H9 (cell line): ENCODE measurements around the gene PRR11. TPM values are rescaled to one million over a fixed set of nuclear protein-coding genes. Genes with fewer than 3 reads are reported as not detected.

Experiments used
- DNase-seq: peaks from one replicate; pipeline ENCODE4 v3.0.0-alpha.2; 2017
- H2AFZ ChIP-seq: one replicate; pipeline ENCODE4 v1.6.1; 2013; ENCODE audit warnings: mild to moderate bottlenecking, low read length, control low read depth, moderate library complexity
- H2AK5ac ChIP-seq: 2 replicates; pipeline ENCODE4 v1.6.1; 2013; ENCODE audit warnings: low read length, control low read depth, mixed read lengths; ENCODE audit not compliant: insufficient read length
- H2BK120ac ChIP-seq: one replicate; pipeline ENCODE4 v1.6.1; 2013; ENCODE audit warnings: low read depth, mild to moderate bottlenecking, low read length, control low read depth, inconsistent platforms; ENCODE audit not compliant: poor library complexity, severe bottlenecking
- H2BK12ac ChIP-seq: 2 replicates; pipeline ENCODE4 v1.6.1; 2013; ENCODE audit warnings: low read length, control low read depth, mixed read lengths, low read depth; ENCODE audit not compliant: insufficient read length
- H2BK15ac ChIP-seq: 2 replicates; pipeline ENCODE4 v1.6.1; 2013; ENCODE audit warnings: low read depth, low read length, control low read depth
- H2BK20ac ChIP-seq: one replicate; pipeline ENCODE4 v1.6.1; 2013; ENCODE audit warnings: low read depth, mild to moderate bottlenecking, low read length, control low read depth, inconsistent platforms; ENCODE audit not compliant: poor library complexity, severe bottlenecking
- H2BK5ac ChIP-seq: 2 replicates; pipeline ENCODE4 v1.6.1; 2013; ENCODE audit warnings: low read length, control low read depth, mixed read lengths; ENCODE audit not compliant: insufficient read length
- H3K14ac ChIP-seq: 2 replicates; pipeline ENCODE4 v1.6.1; 2013; ENCODE audit warnings: low read length, control low read depth; ENCODE audit not compliant: insufficient read depth
- H3K18ac ChIP-seq: 2 replicates; pipeline ENCODE4 v1.6.1; 2013; ENCODE audit warnings: low read depth, mild to moderate bottlenecking, mixed read lengths, low read length, control low read depth; ENCODE audit not compliant: insufficient read length
- H3K23ac ChIP-seq: 2 replicates; pipeline ENCODE4 v1.6.1; 2013; ENCODE audit warnings: low read length, control low read depth, mixed read lengths, low read depth; ENCODE audit not compliant: insufficient read length
- H3K23me2 ChIP-seq: 2 replicates; pipeline ENCODE4 v1.6.1; 2013; ENCODE audit warnings: low read depth, mild to moderate bottlenecking, mixed read lengths, low read length, control low read depth; ENCODE audit not compliant: insufficient read length, poor library complexity, severe bottlenecking
- H3K27ac ChIP-seq: 2 replicates; pipeline ENCODE4 v1.5.1; 2013; ENCODE audit warnings: low read length, control low read depth, mixed read lengths, low read depth; ENCODE audit not compliant: insufficient read length
- H3K27me3 ChIP-seq: 2 replicates; pipeline ENCODE4 v1.6.1; 2013; ENCODE audit warnings: low read length, control low read depth, inconsistent platforms; ENCODE audit not compliant: insufficient read depth
- H3K4ac ChIP-seq: 2 replicates; pipeline ENCODE4 v1.6.1; 2013; ENCODE audit warnings: low read depth, mild to moderate bottlenecking, control low read depth, inconsistent platforms, low read length, moderate library complexity
- H3K4me1 ChIP-seq: 2 replicates; pipeline ENCODE4 v1.6.1; 2013; ENCODE audit warnings: low read length, control low read depth, inconsistent platforms; ENCODE audit not compliant: insufficient read depth
- H3K4me2 ChIP-seq: 2 replicates; pipeline ENCODE4 v1.6.1; 2013; ENCODE audit warnings: low read length, control low read depth, mixed read lengths; ENCODE audit not compliant: insufficient read length, insufficient read depth
- H3K56ac ChIP-seq: 2 replicates; pipeline ENCODE4 v1.6.1; 2013; ENCODE audit warnings: low read depth, mild to moderate bottlenecking, mixed read lengths, low read length, control low read depth; ENCODE audit not compliant: insufficient read length
- H3K79me1 ChIP-seq: 2 replicates; pipeline ENCODE4 v1.6.1; 2013; ENCODE audit warnings: low read depth, mild to moderate bottlenecking, moderate library complexity, low read length, control low read depth, inconsistent platforms; ENCODE audit not compliant: insufficient read depth, poor library complexity, severe bottlenecking
- H3K79me2 ChIP-seq: 2 replicates; pipeline ENCODE4 v1.6.1; 2013; ENCODE audit warnings: low read length, control low read depth, inconsistent platforms; ENCODE audit not compliant: insufficient read depth
- H3K9ac ChIP-seq: 2 replicates; pipeline ENCODE4 v1.6.1; 2013; ENCODE audit warnings: low read length, control low read depth, mixed read lengths; ENCODE audit not compliant: insufficient read length; ENCODE audit errors: extremely low read depth
- H3K9me3 ChIP-seq: one replicate; pipeline ENCODE4 v1.6.1; 2013; ENCODE audit warnings: low read depth, low read length, inconsistent platforms; ENCODE audit not compliant: control insufficient read depth
- H3T11ph ChIP-seq: one replicate; pipeline ENCODE4 v1.6.1; 2013; ENCODE audit warnings: mild to moderate bottlenecking, low read length, control low read depth, inconsistent platforms
- H4K20me1 ChIP-seq: one replicate; pipeline ENCODE4 v1.6.1; 2013; ENCODE audit not compliant: control insufficient read depth, insufficient read length, insufficient read depth
- H4K5ac ChIP-seq: 2 replicates; pipeline ENCODE4 v1.6.1; 2013; ENCODE audit warnings: low read depth, mild to moderate bottlenecking, mixed read lengths, low read length, control low read depth; ENCODE audit not compliant: insufficient read length
- H4K8ac ChIP-seq: replicated peaks from 2 replicates; pipeline ENCODE4 v1.6.1; 2013; ENCODE audit warnings: low read length, control low read depth, mixed read lengths, low read depth; ENCODE audit not compliant: insufficient read length
- H4K91ac ChIP-seq: 2 replicates; pipeline ENCODE4 v1.6.1; 2013; ENCODE audit warnings: low read depth, mild to moderate bottlenecking, moderate library complexity, mixed read lengths, low read length, control low read depth; ENCODE audit not compliant: insufficient read length
- H3K27ac Mint-ChIP-seq, 3 experiments: 2 replicates in 2 of 3; 3 replicates in 1 of 3; pipeline ENCODE4 v1.8.0; 2020 to 2021; ENCODE audit warnings: mixed read lengths in 3 of 3, mild to moderate bottlenecking in 1 of 3, moderate library complexity in 1 of 3
- H3K27me3 Mint-ChIP-seq: 2 replicates; pipeline ENCODE4 v1.8.0; 2021; ENCODE audit warnings: low read depth, mild to moderate bottlenecking, moderate library complexity, mixed read lengths
- H3K36me3 Mint-ChIP-seq, 3 experiments: 2 replicates in 2 of 3; 3 replicates in 1 of 3; pipeline ENCODE4 v1.8.0; 2020 to 2021; ENCODE audit warnings: low read depth in 3 of 3, mixed read lengths in 3 of 3; ENCODE audit not compliant: insufficient read depth in 1 of 3
- H3K4me1 Mint-ChIP-seq, 2 experiments: 2 replicates each; pipeline ENCODE4 v1.8.0; 2020; ENCODE audit warnings: mixed read lengths in 2 of 2
- H3K4me3 Mint-ChIP-seq, 2 experiments: 2 replicates in 1 of 2; 3 replicates in 1 of 2; pipeline ENCODE4 v1.8.0; 2020 to 2021; ENCODE audit warnings: mild to moderate bottlenecking in 2 of 2, mixed read lengths in 2 of 2, moderate library complexity in 1 of 2
- H3K9me3 Mint-ChIP-seq, 2 experiments: 2 replicates in 1 of 2; 3 replicates in 1 of 2; pipeline ENCODE4 v1.8.0; 2020; ENCODE audit warnings: mild to moderate bottlenecking in 2 of 2, mixed read lengths in 2 of 2, moderate library complexity in 1 of 2
- CTCF ChIP-seq: fragments of 200-600 bp; sonication (generic); conservative IDR thresholded peaks from 3 replicates; pipeline ENCODE4 v1.8.0; 2021; ENCODE audit warnings: antibody characterized with exemption, mild to moderate bottlenecking
- WGBS: extraction: QIAGEN DNeasy Blood & Tissue Kit; methylation state at CpG from one replicate; pipeline ENCODE4 v1.1.7; 2013; ENCODE audit warnings: missing lambda C conversion rate, low lambda C conversion rate, mixed read lengths; ENCODE audit not compliant: insufficient read length; ENCODE audit errors: extremely low coverage; 5-methylcytosine and 5-hydroxymethylcytosine counted together
- total RNA-seq: library from RNA; stranded (reverse); gene quantifications from 2 replicates; pipeline ENCODE4 v1.2.1, GENCODE V29; 2021

The PRR11 gene
- total RNA-seq, 1 experiment from 2014 or later: 70.7 TPM

GRCh38 chr17:59161477-59161876 lies 5.9 kb downstream of the PRR11 start:
- Histone ChIP-seq H3K18ac (no peak overlapping the region), H3K9ac (no peak overlapping the region), H3K56ac (no peak overlapping the region), H4K91ac (no peak overlapping the region), H3K14ac (no peak overlapping the region), H4K5ac (no peak overlapping the region), H3K79me1 (peaks cover 7% of the 10 kb centered on the region), H3K9me3 (no peaks in the 10 kb centered on the region), H3K27ac (no peak overlapping the region), H2BK12ac (no peak overlapping the region), H2BK5ac (no peak overlapping the region), H3K79me2 (peaks cover 13% of the 10 kb centered on the region; the same call in 1 of the 2 replicates), H2BK120ac (no peak overlapping the region), H4K8ac (no peak overlapping the region), H3K23ac (no peak overlapping the region), H3K27me3 (no peaks in the 10 kb centered on the region), H2AK5ac (no peak overlapping the region), H3T11ph (no peak overlapping the region), H3K23me2 (no peaks in the 10 kb centered on the region), H2AFZ (no peak overlapping the region), H4K20me1 (no peaks in the 10 kb centered on the region), H2BK20ac (no peak overlapping the region), H3K4ac (no peak overlapping the region), H3K4me1 (no peaks in the 10 kb centered on the region), H2BK15ac (no peak overlapping the region), H3K4me2 (no peak overlapping the region)
- WGBS: no CpG with 5 or more reads among the region's 2 CpGs
- no peak for DNase-seq
- Mint-ChIP-seq H3K36me3 (peaks cover 0 to 22% (median 8%) of the 10 kb centered on the region in 3 experiments; a peak in 3 of 7 replicates), H3K4me1 (peaks cover 20 to 23% of the 10 kb centered on the region in 2 experiments), H3K4me3 (no peak overlapping the region), H3K27ac (no peak overlapping the region), H3K27me3 (no peaks in the 10 kb centered on the region), H3K9me3 (no peaks in the 10 kb centered on the region)
- no peak for TF ChIP-seq CTCF
